ENCODE results near the gene DUSP19.
"Not testable (repeated sequence)": the region's sequence is repeated elsewhere in the genome, so short reads cannot be mapped to it uniquely, and the experiment has no call there.

Gene DUSP19, protein sequence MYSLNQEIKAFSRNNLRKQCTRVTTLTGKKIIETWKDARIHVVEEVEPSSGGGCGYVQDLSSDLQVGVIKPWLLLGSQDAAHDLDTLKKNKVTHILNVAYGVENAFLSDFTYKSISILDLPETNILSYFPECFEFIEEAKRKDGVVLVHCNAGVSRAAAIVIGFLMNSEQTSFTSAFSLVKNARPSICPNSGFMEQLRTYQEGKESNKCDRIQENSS

DNA sequence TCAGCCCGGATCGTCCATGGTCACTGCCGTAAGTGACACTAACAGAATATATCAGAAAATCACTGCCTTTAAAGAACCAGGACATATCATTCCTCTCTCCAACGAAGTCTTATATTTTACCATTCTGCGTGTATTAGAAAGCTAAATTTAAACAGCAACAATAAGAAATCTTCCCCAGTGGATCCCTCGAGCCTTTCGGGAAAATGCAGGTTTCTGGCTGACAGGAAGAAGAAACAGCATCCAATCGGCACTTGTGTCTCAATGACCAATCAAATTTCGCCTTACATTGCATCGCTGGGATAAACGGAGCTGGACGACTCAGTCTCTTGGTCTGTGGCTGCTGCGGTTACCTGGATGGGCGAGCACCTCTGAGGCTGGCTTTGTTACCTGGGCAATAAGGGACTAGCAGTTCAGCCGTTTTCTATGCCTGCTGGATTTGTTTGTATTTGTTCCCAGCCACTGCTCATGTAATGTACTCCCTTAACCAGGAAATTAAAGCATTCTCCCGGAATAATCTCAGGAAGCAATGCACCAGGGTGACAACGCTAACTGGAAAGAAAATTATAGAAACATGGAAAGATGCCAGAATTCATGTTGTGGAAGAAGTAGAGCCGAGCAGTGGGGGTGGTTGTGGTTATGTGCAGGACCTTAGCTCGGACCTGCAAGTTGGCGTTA is at the start of gene DUSP19:
DUSP19 (plus strand) TSS at position 284 of the 675 bp plus-strand sequence; CDS start at position 471, 187 bp downstream.
- peak; percentile 92 for DNase-seq

DNA sequence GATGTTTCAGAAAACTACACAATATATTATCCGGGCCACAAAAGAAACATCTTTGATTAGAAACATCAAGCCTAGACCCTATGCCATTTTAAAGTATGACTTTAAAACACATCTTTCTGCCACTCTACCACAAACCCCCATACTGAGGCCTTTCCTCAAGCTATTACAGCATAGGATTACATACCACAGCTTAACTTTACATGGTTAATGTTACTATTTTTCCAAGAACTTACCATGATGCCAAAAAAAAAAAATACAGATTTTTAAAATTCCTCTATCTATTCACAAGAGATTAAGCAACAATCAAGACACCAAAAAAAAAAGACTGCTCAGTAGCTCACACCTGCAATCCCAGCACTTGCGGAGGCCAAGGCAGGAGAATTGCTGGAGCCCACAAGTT is 49.3 kb upstream of the DUSP19 start:
- no peak for DNase-seq

DNA sequence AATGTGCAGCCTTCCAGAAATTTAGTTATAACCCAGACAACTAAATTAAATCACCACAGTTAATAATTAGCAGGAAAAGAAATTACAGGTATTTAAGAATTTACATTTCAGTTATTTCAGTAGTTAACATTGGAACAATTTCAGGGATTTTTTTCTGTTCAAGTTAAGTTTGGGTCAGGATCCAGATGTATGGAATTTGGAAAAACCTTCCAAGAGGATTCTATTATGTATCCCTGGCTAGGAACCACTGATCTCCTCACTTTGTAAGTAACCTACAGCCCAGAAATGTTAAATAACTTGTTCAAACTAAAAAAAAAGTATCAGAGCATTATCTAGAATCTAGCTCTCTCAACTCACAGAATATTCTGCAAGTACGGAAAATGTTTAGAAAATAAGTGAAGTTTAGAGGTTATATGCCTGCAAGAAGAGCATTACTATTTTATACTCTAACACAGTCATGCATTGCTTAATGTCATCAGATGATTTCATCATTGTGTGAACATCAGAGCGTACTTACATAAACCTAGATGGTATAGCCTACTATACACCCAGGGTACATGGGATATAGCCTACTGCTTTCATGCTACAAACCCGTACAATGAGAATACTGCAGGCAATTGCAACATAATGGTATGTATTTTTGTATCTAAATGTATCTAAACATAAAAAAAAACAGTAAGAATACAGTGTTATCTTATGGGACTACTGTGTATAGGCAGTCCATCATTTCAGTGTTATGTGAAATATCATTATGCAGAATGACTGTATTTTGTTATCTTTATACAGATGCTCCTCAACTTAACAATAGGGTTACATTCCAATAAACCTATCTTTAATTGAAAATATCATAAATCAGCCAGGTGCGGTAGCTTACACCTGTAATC is 46.4 kb upstream of the DUSP19 start:
- no peak for DNase-seq

DNA sequence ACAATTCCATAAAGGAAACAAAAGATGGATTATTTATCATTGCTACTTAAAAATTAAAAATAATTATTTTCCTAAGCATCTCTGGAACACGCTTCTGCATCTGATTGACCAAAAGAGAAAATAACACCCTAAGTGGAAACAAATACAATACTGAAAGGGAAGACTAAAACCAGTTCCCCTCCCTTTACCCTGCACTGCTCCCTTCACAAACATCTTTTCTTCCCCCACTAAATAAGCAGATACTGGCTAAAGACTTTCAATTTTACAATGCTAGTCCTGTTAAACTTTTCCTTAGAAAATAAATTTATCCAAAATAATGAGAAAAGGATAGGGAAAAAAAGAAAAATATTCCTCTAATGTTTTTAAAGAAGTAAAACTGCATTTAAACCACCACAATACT is 44.6 kb upstream of the DUSP19 start:
- no peak for DNase-seq

DNA sequence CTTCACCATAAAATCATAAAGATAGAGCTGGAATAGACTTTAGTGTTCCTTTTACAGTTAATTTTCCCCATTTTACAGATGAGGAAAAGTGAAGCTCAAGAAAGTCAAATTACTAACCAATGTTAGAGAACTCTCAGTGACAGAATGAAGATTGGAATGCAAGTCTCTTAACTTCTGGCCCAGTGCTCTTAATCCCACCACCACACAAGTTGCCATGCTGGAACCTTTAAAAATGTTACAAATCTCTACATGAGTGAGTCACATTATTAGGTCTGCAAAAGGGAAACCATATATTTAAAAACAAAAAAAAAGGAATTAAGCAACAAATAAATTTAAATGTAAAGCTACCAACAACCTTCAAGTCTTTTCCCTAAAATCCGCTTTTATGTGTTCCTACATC is 43.7 kb upstream of the DUSP19 start:
- DNase-seq, result no peak

DNA sequence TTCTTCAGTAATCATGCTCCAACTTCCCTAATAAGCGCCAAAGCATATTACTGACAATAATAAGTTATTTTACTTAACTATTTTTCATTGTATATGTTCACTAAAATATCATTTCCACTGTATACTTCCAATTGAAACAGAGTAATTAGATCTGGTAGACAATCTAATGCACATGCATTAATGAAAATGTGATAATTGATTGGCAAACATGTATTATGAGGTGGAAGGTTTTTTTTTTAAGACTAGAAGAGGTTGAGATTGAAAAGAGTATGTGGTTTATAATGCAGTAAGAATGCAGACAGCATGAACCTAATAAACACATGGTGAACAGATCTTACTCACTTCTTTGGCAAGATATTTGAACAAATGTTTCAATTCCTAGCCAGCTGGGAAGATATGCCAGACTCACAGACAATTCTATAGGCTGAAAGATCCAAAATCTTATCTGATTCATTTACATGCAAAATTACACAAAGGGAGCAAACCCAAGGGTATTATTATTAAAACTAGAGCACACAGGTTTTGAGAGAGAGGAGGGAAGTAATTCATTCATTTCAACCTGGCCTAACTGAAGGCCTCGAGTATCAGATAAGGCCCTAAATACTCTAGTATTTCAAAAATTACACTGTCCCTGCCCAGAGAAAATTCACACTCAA is 43.1 kb upstream of the DUSP19 start:
- no peak for DNase-seq

DNA sequence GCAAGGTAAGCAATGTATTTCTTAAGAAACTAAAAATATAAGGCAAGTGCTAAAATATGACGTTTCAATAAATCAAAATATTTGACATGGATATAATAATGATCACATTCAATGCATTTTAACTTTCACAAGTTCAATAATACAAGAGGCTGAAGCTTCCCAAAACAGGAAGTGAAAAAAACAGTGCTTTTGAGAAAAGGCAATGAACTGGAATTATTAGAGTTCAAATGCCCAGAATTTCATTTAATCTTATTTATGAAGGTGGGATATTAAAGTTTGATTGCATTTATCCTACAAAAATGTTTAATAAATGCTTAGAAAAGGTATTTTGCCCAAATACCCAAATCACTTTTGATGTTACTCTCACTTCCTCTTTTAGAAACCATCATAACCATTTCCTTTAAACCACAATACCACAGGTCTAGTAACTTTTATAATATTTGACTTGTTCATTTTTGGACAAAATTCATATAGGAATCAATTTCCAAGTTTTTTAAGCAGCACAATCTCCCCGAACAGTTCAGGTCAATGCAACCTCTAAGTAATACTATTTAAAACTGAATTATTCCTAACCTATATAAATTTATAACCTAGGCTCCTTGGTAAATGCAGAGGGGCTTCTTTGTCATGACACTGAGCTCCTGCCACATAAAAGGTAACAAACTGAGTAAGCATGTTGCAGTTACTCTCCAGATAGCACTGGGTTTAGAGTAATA is 42.4 kb upstream of the DUSP19 start:
- no peak for DNase-seq

DNA sequence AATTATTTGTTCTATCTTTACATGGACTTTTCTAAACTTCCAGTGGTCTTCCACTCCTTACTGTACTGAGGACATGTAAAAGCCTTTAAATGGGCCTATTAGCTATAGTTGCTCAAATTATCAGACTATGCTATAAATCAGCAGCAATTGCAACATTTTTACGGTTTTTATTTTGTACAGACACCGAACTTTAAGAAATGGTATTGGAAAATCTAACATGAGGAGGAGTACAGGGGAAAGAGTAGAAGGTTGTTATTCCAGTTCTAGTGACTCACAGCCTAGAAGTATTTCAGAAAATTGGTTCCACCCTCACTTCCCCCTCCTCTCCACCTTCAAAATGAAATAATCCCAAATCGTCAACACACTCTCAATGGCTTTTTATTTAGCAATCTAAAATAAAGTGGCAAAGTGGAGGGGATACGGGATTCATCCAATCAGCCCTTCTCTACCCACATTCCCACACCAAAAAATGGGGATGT is 41.4 kb upstream of the DUSP19 start:
- DNase-seq, result no peak

DNA sequence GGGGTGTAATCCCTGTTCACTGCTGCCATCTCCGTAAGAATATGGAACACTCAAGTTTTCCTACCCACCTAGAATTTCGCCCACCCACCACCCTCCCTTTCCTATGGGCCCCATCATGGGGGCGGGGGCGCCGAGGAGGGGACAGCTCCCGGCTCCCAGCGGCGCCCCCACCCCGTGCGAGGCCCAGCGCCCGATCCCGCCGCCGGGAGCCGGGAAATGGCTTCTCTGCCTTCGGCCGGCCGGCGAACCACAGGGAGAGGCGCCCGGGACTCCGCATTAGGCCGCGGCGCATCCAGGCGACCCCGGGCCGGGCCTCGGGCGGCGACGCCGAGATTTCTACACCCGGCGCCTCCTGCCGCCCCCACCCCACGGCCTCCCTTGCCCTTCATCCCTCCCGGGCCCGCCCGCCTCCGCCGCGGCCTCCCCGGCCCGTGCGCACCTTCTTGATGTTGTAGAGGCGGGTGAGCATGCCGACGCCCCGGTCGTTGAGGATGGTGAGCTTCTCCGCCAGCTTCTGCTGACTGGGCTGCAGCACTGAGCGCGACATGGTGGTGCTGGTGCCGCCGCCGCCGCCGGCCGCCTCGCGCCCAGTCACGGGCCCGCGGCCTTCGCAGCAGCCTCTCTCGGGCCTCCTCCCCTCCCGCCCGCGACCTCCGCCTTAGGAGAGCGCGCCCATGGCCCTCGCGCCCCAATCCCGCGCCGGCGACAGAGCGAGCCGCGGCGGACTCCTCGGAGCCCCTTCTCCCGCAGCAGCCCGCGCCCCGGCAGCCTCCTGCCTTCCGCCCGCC is 40.8 kb upstream of the DUSP19 start:
- peak; percentile 16 for DNase-seq

DNA sequence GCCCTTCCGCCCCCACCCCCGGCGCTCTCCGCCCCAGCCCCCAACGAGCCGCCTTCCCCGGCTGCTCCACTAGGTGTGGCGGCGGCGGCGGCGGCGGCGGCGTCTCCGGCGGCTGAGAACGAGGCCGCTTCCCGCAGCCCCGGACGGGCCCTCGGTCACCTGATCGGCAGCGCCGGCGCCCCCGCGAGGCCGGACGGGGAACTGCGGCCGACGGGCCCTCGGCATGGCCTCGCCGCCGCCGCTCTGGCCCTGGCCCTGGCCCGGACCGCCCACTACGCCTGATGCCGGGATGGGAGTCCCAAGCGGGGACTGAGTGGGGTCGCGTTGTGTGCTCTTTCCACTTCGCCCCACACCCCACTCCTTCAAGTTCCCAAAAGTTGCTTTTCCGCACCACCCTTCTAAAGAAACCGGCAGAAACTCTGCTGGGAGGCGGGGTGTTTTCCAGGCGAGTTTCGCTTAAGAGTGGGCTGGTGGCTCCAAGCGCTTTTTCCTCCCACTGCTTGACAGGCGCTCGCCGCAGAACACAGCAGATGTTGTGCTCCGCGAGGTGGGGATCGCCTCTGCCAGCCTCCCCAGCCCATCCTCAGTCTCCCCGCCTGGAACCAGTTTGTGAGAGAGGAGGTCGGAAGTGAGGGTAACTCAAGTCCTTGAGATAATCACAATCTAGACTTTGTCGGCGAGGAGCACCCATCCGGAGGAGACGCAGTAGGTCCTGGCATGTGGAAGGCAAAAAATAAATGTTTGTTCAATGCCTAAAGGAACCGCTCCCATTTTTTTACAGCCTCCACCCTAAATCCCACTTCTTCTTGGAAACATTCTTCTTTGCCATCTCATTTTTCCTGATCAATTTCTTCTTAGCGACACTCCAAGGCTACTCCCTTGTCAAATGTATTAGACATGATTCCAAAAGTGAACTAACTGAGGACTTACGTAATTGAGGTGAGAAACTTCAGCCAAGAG is 39.9 kb upstream of the DUSP19 start, which contains the start of gene NCKAP1:
NCKAP1 (minus strand) TSS at position 117 of the 960 bp plus-strand sequence. CDS start 358 bp downstream, outside the sequence.
- peak; percentile 76 for DNase-seq

DNA sequence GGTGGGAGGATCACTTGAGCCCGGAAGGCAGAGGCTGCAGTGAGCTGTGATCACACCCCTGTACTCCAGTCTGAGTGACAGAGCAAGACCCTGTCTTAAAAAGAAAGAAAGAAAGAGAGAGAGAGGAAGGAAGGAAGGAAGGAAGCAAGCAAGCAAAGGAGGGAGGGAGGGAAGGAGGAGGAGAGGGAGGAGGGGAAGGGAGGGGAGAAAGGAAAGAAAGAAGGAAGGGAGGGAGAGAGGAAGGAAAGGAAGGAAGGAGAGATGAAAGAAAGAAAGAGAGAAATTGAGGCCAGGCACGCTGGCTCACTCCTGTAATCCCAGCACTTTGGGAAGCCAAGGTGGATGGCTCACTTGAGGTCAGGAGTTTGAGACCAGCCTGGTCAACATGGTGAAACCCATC is 37.9 kb upstream of the DUSP19 start:
- DNase-seq, result no peak

DNA sequence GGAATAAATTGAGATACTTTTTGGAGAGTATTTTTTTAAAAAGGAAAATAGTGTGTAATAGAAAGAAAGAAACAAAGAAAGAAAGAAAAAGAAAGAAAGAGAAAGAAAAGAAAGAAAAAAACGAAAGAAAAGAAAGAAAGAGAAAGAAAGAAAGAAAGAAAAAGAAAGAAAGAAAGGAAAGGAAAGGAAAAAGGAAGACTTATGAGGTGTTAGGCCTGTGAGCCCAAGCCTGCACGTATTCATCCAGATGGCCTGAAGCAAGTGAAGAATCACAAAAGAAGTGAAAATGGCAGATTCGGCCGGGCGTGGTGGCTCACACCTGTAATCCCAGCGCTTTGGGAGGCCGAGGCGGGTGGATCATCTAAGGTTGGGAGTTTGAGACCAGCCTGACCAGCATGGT is 35.0 kb upstream of the DUSP19 start:
- not testable (repeated sequence) for DNase-seq

DNA sequence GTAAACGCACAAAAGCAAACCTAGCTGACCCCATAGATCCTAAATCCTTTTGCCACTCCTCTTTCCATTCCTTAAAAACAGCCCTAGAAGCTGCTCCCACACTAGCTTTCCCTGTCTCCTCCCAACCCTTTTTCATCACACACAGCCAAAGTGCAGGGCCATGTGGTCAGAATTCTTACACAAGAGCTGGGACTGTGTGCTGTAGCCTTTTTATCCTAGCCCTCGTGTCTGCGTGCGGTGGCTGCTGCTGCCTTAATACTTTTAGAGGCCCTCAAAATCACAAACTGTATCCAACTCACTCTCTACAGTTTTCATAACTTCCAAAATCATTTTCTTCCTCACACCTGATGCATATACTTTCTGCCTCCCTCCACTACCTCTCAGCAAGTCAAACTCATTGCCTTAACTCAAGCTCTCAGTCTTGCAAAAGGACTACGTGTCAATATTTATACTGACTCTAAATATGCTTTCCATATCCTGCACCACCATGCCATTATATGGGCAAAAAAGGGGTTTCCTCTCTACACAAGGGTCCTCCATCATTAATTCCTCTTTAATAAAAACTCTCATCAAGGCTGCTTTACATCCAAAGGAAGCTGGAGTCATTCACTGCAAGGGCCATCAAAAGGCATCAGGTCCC is 30.9 kb upstream of the DUSP19 start:
- not testable (repeated sequence) for DNase-seq

DNA sequence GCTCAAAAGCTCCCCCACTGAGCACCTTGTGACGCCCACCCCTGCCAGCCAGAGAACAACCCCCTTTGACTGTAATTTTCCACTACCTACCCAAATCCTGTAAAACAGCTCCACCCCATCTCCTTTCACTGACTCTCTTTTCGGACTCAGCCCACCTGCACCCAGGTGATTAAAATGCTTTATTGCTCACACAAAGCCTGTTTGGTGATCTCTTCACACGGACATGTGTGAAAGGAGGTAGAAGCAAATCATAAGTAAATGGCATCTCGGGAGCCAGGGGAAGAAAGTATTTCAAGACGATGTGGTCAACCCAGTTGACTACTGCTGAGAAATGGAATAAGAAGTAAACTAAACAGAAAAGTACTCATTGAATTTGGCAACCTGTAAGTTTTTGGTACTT is 29.1 kb upstream of the DUSP19 start:
- DNase-seq, result no peak

DNA sequence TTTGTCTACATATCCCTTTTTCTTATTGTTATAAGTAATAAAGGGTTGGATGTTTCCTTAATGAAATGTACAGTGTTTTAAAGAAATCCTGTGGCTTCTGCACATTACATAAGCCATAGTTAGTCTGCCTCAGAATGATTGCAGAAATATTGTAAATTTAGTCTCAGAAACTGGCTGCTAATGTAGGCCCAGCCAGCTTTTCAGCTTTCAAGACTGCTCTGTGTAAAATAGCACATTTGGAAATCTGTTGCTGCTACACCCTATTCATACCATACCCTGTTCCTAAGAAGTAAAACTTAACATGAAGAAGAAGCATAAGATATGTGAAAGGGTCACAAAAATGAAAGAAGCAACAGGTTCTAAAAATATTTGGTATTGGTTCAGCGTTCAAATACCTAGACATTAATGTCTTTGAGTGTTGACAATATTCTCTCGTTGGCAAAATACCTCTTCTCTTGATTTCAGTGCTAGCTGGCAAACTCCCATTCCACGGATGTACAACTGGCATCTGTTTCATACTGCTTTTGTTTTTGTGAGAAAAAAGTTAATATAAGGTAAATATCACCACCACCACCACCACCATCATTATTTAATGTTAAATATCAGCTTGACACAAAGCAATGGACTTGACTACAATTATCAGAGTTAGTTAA is 21.1 kb upstream of the DUSP19 start:
- no peak for DNase-seq

DNA sequence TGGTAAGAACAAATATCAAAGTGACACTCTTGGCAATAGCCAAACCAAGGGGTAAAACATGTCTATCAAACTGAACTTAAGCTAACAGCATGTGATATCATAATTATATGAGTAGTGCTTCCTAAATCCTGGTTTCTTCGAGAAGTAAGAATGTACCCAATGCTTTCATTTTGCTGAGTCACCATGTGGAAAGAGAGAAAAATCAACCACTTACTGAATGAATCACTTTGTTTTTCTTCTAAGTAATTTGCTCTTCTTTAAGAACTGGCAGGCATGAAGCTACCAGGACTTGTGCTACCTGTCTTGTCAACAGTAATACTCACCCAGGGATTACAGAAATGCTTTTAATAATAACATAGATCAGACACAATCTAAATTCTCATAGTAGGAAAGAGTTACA is 19.0 kb upstream of the DUSP19 start:
- DNase-seq, result no peak

DNA sequence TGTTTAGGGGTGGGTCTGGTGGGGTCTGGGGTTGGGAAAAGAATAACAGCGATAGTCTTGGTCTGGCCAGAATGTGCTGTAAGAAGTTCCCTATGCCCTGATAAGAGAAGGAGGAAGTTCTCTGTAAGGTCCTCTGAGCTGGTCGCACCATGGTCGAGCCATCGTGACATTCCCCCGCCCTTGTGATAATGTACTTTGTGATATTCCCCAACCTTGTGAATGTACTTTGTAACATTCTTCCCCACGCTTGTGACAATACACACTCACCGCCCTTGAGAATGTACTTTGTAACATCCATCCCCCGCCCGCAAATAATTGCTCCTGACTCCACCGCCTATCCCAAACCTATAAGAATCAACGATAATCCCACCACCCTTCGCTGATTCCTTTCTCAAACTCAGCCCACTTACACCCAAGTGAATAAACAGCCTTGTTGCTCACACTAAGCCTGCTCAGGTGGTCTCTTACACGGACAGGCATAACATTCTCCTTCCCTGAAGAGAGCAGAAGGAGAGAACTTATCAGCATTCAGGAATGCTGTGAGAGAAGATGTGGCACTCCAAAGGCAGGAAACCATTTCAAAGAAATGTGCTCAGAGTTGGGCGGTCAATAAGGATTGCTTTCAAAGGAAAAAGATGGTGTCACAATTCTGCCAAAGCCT is 17.8 kb upstream of the DUSP19 start:
- no peak for DNase-seq

DNA sequence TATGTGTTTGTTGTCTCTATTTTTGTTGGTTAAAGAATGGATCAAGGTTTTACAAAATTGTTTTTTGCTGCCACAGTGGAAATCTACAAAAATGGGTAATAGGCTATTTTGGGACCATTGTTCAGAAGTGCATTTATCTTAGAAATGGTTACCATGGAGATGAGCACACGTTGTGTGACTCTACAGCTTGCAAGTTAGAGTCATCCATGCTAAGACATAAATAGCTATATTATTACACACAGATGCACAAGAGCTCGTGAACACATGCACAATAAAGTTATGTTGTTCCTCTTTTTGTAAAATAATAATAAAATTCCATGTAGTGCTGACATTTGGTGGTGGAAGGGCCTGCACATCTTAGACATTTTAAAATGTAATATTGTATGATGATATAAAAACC is 15.5 kb upstream of the DUSP19 start:
- no peak for DNase-seq

DNA sequence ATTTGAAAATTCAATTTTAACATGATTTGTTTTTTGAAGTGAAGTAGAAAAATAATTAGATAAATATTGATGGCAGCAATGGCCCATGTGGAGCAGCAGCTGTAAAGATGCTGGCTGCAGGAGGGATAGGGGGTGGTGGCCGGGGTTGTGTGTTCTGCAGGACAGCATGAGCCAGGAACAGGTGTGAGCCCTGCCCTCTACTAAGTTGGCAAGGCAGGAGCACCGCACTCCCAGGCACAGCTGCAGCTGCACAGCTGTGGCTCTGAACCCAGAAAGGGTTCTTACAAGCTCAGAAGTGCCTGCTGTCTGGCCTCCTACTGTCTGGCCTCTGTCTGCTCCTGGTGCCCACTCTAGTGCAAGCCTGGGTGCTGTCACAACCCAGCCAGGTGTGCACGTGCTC is 10.0 kb upstream of the DUSP19 start:
- DNase-seq, result no peak

Measured in NCI-H2029 (cell line).